Activated CD8-positive, alpha-beta memory T cell treated with anti-CD3 and anti-CD28 coated beads for 36 hours (primary cell): ENCODE measurements around the gene CIITA. TPM values are rescaled to one million over a fixed set of nuclear protein-coding genes. Genes with fewer than 3 reads are reported as not detected.

Experiments
- CTCF ChIA-PET: fragments of 350-600 bp; sonication (Branson Sonifier 250); formaldehyde crosslinking; loops from one replicate; lab custom pipeline; 2021; ENCODE audit warnings: antibody characterized with exemption; lab: Charles Lee
- POLR2A ChIA-PET: fragments of 350-600 bp; sonication (Branson Sonifier 250); formaldehyde crosslinking; loops from one replicate; lab custom pipeline; 2021; ENCODE audit warnings: antibody characterized with exemption; lab: Charles Lee
- total RNA-seq, 2 experiments: library from RNA; stranded (reverse); gene quantifications; one replicate each; pipeline ENCODE4 v1.2.3, GENCODE V29; 2021

CIITA gene
- total RNA-seq, 2 experiments from 2014 or later: 9.0 to 9.3 TPM

DNA sequence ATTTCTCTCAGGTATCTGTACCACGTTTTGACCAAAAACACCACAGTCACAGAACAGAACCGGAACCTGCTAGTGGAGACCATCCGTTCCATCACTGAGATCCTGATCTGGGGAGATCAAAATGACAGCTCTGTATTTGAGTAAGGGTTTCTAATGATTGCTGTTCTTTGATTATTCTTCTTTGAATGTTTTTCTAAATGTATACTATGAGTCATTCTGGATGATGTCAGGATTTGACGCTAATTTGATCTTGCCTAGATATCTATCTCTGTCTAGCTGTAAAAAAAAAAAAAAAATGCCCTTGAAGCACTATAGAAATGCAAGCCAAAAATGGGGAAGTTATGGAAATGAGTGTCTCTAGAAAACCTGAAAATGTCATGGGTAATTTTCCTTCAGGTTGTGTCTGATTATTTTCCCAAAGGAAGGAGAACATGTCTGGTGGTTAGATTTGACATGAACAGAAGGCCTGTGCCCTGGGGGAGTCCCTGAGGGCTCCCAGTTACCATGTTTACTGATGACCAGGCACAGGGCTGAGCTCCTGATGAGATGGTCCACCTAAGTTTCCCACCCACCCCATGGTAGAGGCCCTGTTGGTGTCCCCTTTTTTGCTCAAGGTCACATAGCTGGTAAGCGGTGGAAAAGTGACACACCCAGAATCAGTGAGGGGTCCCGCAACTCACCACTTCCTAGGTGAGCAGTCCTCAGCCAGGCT, 80.9 kb downstream of the CIITA start:
- POLR2A ChIA-PET: interaction anchor here (1.0 kb wide), 1 partner anchor 94 kb away, joined by 3 read pairs; no protein-coding TSS in a partner anchor
- CTCF ChIA-PET: interaction anchor here (0.6 to 1.0 kb wide), 4 partner anchors 94 to 298 kb away, joined by 3 to 5 read pairs (median 3); partner anchors contain the start of gene SOCS1

DNA sequence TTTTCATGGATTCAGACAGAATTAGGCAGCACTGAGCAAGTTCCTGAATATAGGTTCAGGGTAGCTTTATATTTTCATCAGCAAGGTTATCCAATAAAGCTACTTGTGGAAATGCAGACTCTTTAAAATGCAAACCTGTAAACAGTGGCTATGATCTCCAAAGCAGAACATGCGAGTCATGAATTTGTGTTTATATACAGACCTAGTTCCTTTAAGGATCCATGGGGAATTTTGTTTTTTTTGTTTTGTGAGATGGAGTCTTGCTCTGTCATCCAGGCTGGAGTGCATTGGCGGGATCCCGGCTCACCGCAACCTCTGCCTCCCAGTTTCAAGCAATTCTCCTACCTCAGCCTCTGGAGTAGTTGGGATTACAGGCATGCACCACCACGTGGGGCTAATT, 82.2 kb downstream of the CIITA start:
- CTCF ChIA-PET: no interaction called here
- POLR2A ChIA-PET: no interaction called here

DNA sequence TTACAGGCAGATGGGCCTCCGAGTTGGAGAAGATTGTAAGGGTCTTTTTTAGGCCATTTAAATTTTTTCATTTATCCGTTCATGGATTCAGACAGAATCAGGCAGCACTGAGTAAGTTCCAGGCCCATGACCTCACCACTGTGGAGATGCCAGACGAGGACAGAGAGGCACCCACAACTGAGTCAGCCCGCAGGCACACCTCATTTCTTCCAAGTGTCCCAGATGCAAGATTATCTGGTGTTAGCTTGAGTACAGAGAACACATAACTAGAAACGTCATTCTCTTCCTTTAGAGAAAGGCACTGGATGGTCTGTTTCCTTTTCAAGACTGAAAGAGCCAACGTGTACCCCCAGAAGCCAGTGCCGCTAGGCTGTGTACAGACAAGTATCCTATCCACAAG, 84.2 kb downstream of the CIITA start:
- POLR2A ChIA-PET: no interaction called here
- CTCF ChIA-PET: interaction anchor here (4.2 kb wide), 1 partner anchor 434 kb away, joined by 18 read pairs; no protein-coding TSS in a partner anchor

DNA sequence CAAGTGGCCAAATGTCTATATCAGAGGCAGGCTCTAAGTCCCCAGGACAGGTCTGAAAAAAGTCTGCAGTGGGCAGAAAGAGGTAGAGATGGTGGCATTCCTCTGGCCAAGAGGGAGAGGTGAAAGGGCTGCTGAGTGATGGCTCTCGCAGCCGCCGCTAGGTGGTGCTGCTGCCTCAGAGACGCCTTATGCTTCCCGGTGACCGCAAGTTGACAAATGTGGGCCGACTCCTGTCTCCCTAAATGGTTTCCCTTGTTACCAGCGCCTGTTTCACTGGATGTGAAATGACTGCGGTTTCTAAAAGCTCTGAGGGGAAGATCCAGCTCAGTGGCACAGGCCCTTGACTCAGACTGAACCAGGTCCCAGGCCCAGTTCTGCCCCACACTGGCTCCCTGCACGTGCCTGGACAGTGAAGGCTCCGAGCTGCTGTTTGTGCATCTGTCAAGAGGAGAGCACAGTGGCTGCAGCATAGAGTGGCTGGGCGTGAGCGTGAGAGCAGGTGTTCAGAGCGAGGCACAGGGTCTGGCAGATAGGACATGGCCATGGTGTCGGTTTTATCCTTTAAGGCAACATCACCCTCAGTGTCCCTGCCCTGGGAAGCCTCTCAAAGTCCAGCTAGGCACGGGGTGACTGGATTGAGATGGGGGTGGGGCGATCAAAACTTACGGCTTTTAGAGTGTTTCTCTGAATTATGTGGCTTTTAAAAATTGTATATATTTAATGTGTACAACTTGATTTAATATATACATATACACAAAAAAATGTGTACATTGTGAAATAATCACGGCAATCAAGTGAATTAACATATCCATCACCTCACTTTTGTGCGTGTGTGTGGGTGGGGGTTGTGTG, 87.3 kb downstream of the CIITA start:
- ChIA-PET POLR2A (interaction anchor here (0.5 to 4.0 kb wide), 10 partner anchors 88 to 833 kb away, joined by 3 to 34 read pairs (median 5); partner anchors contain the start of gene SOCS1), CTCF (interaction anchor here (0.6 to 7.2 kb wide), 49 partner anchors 9 to 819 kb away, joined by 3 to 85 read pairs (median 4); partner anchors contain the start of genes CLEC16A and SOCS1)

DNA sequence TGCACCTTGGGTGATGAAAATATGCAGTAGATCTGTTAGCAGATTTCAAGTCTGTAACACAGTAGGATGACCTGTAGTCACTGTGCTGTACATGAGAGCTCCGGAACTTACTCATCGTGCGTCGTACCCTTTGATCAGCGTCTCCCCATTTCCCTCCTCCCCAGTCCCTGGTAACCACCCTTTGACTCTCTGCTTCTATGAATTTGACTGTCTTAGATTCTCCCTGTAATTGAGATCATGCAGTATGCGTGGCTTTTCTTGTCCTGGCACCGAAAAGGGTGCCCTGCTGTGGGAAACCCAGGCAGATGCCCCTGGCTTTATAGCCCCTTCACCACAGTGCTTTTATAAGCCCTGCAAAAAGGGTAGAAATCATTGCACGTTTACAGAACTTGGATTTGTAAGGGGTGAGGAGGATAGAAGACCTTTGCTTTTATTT, 87.9 kb downstream of the CIITA start:
- ChIA-PET POLR2A (interaction anchor here (0.6 to 4.0 kb wide), 14 partner anchors 88 to 833 kb away, joined by 3 to 34 read pairs (median 5); partner anchors contain the start of gene SOCS1), CTCF (interaction anchor here (0.7 to 7.2 kb wide), 31 partner anchors 9 to 442 kb away, joined by 3 to 85 read pairs (median 5); partner anchors contain the start of genes CLEC16A and SOCS1)

DNA sequence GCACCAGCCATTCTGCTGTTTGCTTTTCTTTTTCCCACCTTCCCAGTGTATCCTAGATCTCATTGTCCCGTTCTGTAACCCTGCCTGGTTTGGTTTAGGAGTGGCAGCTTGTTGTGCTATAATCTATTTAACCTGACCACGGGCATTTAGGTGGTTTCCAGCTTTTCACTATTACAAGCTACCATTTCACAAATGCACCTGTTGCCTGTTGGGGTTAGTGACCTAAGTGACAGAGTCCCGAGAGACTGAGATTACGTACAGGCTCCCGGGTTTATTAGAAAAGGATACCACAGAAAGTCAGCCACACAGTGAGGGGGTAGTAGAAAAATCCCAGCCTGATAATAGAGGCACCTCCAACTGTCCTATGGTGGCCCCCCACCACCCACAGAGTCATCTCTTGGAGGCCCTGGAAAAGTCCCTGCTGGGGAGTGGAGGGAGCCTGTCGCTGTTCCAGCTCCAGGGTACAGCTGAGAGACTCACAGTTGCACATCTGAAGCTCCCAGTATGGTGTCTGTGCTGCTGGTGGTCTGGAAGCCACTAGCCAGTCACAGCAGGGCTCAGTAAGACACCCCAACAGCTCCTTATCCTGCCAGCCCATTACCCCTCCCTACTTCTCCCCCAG, 88.5 kb downstream of the CIITA start:
- ChIA-PET CTCF (interaction anchor here (1.1 to 7.2 kb wide), 17 partner anchors 12 to 441 kb away, joined by 3 to 85 read pairs (median 6); partner anchors contain the start of gene SOCS1), POLR2A (interaction anchor here (0.6 to 4.0 kb wide), 10 partner anchors 87 to 393 kb away, joined by 4 to 34 read pairs (median 6); partner anchors contain the start of gene SOCS1)

DNA sequence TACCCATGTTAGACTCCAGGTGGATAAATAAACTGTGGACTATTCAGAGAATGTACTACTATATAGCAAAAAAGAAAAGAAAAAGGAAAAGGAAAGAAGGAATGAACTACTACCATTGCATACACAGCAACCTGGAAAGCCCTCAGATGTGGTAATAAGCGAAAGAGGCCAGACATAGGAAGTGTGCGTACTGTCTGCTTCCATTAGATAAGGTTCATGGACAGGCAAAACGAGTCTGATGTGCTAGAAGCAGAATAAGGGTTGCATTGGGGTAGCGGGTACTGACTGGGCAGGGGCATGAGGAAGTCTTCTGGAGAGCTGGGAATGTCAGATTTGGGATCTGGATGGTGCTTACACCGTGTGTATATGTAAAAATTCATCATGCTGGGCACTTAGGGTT, 89.1 kb downstream of the CIITA start:
- POLR2A ChIA-PET: interaction anchor here (1.4 to 4.0 kb wide), 6 partner anchors 86 to 293 kb away, joined by 3 to 34 read pairs (median 6); partner anchors contain the start of gene SOCS1

DNA sequence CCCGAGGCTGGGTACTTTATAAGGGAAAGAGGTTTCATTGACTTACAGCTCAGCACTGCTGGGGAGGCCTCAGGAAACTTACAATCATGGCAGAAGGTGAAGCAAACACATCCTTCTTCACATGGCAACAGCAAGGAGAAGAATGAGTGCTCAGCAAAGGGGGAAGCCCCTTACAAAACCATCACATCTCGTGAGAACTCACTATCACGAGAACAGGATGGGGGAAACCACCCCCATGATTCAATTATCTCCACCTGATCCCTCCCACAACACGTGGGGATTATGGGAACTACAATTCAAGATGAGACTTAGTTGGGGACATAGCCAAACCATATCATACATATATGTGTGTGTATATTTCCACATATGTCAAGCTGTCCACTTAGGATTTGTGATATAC, 89.6 kb downstream of the CIITA start:
- ChIA-PET CTCF (interaction anchor here (0.6 to 7.2 kb wide), 4 partner anchors 13 to 676 kb away, joined by 3 to 85 read pairs (median 8); partner anchors contain the start of gene SOCS1), POLR2A (interaction anchor here (0.6 to 4.0 kb wide), 5 partner anchors 194 to 289 kb away, joined by 3 to 34 read pairs (median 5); partner anchors contain the start of gene SOCS1)

More for the DNA sequence above, 89.1 kb downstream of the CIITA start:
- CTCF ChIA-PET: interaction anchor here (0.6 to 7.2 kb wide), 7 partner anchors 12 to 677 kb away, joined by 3 to 85 read pairs (median 7); partner anchors contain the start of gene SOCS1

DNA sequence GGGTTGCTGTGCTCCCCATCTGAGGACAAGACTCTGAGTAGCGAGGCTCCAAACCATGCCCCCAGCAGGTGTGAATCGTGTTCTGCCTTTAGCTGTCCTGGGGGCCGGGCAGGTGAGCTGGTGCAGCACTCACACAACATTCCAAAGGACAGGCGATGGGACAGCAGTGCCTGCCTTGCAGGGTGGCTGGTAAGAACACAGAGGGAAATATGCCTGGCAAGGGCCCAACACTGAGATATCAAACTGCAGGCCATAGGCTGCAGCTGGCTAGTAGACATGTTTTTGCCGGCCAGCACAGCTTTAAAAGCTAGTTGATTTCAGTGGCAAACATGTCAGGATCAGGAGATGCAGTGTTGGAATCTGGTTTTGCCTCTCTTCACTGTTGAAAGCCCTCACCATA, 91.0 kb downstream of the CIITA start:
- POLR2A ChIA-PET: no interaction called here
- CTCF ChIA-PET: interaction anchor here (0.5 to 7.2 kb wide), 4 partner anchors 14 to 742 kb away, joined by 3 to 85 read pairs (median 5); partner anchors contain the start of gene SOCS1

DNA sequence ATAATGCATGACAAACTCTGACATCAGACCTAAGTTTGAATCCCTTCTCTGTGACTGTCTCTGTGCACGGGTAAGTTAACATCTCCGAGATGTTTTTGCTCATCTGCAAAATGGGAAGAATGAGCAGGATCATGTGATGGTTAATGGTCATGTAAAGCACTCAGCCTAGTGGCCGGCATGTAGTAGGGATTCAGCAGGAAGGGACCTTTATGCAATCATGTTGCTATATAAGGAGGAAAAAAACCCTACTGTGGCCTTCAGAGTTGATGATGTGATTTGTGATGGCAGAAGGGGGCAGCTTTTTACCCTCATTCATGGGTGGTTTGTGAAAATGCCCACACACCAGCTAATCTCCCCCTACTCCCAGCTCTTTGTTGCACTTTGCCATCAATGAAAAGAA, 91.5 kb downstream of the CIITA start:
- ChIA-PET CTCF (interaction anchor here (0.5 to 7.2 kb wide), 5 partner anchors 14 to 742 kb away, joined by 3 to 85 read pairs (median 5); partner anchors contain the start of gene SOCS1), POLR2A (no interaction called here)

DNA sequence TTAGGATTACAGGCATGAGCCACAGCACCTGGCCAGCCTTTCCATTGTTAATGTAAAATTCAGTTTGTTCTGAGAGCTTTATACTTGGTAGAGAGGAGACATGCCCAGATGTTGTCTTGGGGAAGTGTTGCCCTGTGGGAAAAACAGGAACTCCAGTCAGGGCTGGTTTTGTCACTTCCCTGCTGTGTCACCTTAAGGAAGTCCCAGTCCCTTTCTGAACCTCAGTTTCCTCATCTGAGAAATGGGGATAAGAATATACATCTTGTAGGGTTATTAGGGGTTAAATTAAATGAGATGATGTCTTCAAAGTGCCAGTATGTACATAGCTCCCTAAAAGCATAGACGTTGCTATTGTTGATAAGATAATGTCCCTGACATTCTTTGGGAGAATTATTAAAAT, 92.6 kb downstream of the CIITA start:
- ChIA-PET CTCF (interaction anchor here (0.7 to 7.2 kb wide), 6 partner anchors 13 to 401 kb away, joined by 3 to 85 read pairs (median 5); partner anchors contain the start of gene SOCS1), POLR2A (interaction anchor here (0.6 kb wide), 1 partner anchor 285 kb away, joined by 3 read pairs; no protein-coding TSS in a partner anchor)

DNA sequence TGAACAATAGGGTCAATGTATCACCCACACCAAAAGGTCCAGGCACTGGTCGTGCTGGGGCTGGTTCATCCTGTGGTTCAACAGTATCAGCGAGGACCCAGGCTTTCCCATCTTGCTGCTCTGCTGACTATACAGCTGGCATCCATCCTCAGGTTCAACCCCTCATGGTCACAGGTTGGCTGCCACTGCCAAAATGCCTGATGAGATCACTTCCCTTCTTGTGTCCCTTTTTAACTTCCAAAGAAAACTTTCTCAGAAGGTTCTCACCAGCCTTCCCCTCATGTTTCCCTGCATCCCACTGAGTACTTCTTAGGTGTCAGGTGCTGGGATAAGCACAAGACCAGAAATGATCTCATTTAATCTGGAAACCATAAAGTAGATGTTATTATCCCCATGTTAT, 93.1 kb downstream of the CIITA start:
- ChIA-PET CTCF (interaction anchor here (0.7 to 2.6 kb wide), 5 partner anchors 13 to 386 kb away, joined by 3 to 11 read pairs (median 5); no protein-coding TSS in a partner anchor), POLR2A (no interaction called here)

DNA sequence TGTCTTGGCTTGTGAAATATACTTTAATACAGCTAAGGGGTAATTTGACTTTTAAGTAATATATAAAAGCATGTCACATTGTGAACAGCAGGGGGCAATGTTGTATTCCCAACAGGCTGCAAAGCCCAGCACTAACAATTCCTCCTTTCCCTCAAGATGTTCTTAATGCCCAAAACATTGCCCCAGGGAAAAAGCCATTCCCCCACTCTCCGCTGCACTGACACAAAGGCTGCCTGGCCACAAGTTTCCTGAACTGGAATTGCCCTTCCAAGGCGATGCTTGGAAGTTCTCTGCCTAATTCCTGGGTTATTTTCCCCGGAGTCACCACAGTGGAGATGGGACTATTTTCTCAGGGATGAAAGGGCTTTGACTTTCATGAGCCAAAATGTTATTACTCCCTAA, 94.6 kb downstream of the CIITA start:
- POLR2A ChIA-PET: no interaction called here

DNA sequence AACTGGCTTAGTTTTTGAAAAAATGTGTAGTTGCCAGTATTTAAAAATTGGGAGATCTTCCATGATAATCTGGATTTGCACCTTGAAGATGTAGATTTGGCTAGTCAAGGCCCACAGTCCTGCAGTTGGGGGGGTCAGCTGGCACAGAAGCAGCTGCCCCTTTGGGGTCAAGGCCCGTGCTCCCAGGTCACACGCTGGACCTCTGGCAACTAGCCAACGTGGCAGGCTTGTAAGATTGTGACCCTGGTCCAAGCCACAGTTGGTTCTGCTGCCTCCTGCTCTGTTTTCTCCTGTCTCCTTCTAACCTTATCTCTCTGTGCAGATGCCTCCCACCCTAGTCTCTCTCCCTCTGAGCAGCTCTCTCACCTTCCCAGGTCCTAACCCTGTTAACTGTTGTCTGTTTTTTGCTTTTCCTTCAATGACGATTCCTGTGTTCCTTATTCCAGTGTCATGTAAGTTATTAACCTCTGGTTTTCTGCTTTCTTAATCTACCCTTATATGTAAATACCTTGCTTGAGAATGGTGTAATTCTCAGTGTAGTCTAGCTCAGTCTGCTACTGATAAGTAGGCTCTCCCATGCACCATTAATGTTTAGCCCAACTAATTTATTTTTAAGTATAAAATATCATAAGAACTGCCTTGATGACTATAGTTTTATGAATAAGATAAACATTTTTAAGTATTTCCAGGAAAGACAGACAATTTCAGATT, 95.3 kb downstream of the CIITA start:
- POLR2A ChIA-PET: no interaction called here
- CTCF ChIA-PET: interaction anchor here (1.0 to 2.6 kb wide), 5 partner anchors 8 to 400 kb away, joined by 3 to 11 read pairs (median 3); no protein-coding TSS in a partner anchor

More for the DNA sequence above, 94.6 kb downstream of the CIITA start:
- CTCF ChIA-PET: interaction anchor here (0.6 to 2.6 kb wide), 14 partner anchors 9 to 675 kb away, joined by 3 to 11 read pairs (median 4); partner anchors contain the start of genes CLEC16A and SOCS1

DNA sequence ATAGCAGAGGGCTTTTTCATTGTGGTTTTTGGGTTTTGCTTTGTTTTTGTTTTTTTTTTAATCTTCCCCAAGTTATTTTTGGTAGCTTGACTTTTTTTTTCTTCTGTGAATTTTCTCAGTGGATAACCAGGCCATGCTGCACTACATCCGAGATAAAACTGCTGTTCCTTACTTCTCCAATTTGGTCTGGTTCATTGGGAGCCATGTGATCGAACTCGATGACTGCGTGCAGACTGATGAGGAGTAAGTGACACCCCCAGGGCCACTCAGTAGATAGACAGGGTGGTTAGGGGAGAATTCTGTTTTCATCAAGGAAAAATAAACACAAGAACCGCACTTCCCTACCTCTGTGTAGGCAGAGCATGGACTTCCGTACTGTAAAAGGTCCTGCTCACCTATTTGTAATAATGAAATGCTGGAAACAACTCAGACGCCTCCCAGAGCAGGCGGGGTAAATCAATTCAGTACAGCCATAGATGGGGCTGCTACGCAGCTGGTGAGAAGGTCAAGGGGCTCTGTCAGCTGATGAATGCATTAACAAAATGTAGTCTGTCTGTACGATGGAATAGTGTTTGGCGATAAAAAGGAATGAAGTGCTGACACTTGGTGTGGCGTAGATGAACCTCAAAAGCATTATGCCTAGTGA, 95.9 kb downstream of the CIITA start:
- POLR2A ChIA-PET: no interaction called here

DNA sequence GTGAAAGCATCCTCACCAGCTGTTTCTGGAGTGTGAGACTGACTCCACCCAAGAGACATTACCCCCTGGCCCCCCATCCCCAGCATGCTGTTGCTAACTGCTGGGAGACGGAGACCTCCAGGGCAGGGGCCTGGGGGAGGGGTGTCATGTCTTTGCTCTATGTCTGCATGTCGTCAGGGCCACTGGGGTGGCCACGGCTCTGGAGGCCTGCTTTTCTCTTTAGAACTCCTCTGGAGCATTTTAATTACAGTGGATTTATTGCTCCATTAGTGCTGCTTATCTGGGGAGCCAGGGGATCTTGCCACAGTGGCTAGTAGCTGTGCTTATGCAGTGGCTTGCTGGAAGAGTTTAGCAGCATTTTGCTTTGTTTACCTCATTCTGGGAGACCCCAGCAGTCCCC, 99.6 kb downstream of the CIITA start:
- CTCF ChIA-PET: no interaction called here
- POLR2A ChIA-PET: no interaction called here

More for the DNA sequence above, 95.9 kb downstream of the CIITA start:
- CTCF ChIA-PET: interaction anchor here (1.0 to 2.6 kb wide), 8 partner anchors 7 to 435 kb away, joined by 3 to 11 read pairs (median 4); no protein-coding TSS in a partner anchor
